NCI-H2196 treated with DMSO at 0.1 percent for 48 hours (cell line): Measurements from ENCODE around the gene FBXO34.

Source experiments
- DNase-seq: peaks from one replicate; lab custom pipeline; 2025; ENCODE audit not compliant: unreplicated experiment; lab: John Stamatoyannopoulos, UW

The FBXO34 gene, protein sequence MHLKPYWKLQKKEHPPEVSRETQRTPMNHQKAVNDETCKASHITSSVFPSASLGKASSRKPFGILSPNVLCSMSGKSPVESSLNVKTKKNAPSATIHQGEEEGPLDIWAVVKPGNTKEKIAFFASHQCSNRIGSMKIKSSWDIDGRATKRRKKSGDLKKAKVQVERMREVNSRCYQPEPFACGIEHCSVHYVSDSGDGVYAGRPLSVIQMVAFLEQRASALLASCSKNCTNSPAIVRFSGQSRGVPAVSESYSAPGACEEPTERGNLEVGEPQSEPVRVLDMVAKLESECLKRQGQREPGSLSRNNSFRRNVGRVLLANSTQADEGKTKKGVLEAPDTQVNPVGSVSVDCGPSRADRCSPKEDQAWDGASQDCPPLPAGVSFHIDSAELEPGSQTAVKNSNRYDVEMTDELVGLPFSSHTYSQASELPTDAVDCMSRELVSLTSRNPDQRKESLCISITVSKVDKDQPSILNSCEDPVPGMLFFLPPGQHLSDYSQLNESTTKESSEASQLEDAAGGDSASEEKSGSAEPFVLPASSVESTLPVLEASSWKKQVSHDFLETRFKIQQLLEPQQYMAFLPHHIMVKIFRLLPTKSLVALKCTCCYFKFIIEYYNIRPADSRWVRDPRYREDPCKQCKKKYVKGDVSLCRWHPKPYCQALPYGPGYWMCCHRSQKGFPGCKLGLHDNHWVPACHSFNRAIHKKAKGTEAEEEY

DNA sequence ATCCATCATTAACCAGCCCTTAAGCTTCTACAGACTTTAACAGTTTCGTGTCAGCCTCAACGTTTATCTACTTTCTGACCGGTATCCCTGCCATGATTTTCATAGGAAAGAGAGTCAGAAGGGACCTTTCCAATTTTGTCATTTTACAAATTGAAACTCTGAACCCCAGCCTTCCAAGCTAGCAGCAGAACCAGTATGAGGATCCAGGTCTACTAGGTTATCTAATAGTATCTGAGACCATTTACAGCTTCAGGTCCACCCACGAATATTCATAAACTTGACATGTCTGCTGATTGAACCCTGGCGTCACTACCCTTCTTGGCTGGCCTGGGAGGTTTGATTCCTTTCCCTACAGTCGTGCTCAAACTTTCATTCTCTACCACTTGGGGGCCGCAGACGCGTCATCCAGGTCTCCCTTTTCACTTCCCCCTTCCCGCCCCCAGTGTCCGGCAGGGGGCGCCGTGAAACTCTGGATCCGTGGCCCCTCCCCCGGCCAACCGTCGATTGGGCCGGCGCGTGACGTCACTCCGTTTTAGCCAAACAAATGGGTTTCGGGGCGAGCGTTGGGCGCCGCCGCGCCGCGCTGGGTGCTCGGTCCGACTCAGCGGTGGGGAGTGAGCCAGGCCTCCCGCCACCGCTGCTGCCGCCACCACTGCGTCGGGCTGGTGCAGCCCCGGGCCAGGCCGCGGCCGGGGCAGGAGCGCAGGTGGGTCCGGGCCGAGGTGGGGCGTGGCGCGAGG, at the start of gene FBXO34:
Gene FBXO34 (plus strand): TSS at position 590 of the 740 bp plus-strand sequence. CDS start 78,970 bp downstream, outside the sequence.
- DNase-seq, result peak; percentile 95

DNA sequence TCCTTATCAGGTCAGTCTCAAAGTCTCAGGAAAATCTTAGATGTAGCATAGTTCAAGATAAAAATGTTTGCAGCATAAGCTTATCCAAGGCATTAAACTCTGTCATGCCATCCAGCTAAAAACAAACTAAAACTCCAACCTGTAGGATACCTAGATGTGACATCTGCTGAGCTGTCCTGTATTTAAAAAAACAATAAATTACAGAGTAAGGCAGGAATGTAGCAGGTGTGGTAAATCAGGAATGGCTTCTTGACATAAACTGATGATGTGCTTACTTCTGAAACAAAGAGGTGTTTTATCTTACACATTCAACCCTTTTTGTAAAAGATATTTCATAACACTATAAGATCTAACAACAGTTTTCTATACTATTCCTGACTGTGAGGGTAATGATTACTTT, 49.3 kb upstream of the FBXO34 start:
- DNase-seq, result no peak

DNA sequence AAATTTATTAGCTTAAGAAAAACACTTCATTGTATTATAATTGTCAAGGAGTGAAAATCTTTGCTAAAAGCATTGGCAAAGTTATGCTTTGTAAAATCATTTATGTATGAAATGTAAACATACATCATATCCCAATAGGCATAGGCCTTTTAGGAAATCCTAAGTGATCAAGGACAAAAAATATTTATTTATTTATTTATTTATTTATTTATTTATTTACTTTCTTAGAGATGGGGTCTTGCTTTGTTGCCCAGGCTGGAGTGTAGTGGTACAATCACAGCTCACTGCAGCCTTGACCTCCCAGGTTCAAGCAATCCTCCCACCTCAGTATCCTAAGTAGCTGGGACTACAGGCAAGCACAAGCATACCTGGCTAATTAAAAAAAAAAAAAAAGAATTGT, 47.9 kb upstream of the FBXO34 start:
- no peak for DNase-seq

DNA sequence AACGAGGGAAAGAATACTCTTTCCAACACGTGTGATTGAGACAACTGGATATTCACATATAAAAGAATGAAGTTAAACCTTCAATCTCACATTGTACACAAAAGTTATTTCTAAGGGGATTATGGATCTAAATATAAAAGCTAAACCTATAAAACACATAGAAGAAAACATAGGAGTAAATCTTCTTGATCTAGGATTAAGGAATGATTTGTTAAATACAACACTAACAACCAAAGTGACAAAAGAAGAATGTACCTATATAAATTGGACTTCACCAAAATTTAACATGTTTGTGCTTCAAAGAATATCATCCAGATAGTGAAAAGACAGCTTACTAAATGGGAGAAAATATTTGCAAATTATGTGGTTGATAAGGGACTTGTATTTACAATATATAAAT, 43.0 kb upstream of the FBXO34 start:
- no peak for DNase-seq

DNA sequence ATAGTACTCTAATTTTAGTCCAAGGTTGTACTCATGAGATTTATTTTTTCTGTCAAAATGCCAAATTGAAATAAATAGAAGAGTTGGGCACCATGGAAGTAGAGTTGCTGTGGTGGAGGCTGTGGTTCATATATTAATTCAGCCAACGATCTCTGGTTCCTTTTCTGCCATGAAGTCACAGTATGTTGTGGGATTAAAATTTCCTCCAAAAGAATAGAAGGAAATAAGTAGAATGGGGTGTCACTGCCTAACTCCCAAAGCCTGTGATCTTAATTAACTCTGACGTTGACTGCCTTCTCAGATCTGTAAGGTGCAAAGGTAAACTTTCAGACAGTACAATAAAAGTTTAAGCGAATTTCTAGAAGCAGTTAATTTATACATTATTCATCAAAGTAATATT, 37.6 kb upstream of the FBXO34 start:
- DNase-seq, result no peak

DNA sequence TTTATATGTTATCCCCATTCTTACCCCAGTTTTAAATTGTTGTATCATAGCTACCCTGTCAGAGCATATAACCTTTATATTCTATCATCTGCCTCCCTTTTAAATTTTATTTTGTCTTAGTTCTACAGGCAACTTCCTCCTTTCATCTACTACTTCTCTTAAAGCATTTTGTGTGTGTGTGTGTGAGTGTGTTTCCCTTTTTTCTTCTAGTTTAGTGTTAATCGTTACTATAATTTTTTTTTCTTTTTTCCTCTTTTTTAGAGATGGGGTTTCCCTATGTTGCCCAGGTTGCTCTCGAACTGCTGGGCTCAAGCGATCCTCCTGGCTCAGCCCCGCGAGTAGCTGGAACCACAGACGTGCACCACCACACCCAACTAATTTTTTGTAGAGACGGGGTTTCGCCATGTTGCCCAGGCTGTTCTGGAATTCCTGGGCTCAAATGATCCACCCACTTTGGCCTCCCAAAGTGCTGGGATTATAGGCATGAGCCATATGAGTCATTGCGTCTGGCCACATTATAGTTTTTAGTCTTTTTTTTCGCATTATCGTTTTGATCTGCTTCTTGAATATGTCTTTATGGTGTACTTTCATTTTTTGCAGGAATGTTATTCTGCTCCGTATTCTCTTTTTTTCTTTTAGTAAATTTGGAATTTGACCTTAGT, 33.1 kb upstream of the FBXO34 start:
- no peak for DNase-seq

DNA sequence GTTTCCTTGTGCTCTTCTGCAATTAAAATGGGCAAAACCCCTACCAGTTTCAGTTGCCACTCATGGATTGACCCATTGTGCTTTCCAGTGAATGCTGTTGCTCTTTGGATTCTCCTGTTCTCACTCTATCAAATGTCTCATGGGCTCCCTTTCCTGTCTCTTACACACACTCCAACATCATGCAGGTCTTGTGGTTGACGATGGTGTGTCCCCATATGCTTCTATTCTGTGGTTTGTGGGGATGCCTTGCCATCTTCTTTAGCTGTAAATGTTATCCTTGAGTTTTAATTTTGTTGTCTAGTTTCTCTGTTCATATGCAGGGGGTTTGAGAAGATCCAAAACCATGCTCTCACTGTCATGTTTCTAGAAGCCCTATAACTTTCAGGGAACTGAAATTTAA, 31.9 kb upstream of the FBXO34 start:
- no peak for DNase-seq

DNA sequence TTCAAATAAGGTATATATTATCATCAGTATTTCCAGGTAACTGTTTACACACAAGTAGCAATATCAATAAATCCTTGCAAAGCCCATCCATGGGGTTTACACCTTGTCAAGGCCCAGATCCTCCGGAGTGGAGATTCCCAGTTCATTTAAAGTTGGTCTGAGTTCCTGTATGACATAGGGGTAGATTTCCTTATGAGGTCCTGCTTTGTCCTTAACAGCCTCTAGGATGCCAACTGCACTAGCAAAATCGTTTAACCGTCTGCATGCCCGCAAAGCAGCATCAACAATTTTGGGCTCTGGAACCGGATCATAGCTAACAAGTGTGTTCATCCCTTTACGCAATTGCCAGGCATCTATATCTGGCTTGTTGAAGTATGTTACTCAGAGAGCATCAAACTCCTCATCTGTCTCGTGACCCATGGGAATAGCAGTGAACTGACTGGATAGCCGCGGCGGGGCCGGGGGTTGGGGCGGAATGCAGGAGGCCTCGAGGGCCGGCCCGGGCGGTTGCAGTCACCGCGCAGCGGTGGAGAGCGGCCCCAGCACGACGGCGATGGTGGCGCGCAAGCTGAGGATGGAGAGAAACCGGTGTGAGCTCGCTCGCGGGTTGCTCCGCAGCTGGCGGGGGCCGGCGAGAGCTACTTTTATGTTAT, 30.6 kb upstream of the FBXO34 start:
- no peak for DNase-seq

DNA sequence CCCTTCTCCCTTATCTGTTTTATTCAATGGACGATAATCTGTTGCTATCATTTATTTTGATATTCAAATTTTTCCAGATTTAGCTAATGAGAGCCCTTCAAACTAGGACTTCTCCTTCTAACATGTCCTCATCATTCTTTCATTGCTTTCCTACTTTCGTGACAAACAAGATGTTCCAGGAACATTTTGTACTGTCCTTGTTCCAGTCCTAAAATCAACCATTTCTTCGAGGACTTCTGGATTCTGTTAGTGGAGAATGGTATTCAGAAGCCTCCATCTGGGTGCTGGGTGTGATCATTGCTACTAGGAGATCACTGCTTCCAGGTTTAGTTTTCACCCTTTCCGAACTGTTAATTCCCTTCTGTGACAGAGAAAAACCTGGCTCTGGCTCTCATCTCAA, 29.5 kb upstream of the FBXO34 start:
- DNase-seq, result no peak

DNA sequence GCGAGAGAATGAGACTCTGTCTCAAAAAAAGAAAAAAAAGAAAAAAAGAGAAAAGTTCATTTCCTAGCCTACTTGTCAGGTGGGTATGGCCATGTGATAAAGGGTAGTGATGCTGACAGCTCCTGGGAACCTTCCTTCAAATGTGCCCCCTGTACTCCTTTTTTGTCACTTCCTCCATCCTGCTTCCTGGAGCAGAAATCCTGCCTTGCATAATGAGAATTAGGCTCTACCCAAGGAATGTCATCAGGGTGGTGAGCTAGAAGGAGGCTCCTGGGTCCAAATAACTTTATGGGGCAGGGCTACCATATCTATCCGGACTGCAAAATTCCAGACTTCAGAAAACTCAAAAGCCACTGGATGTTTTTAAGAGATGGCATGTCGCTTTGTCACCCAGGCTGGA, 27.8 kb upstream of the FBXO34 start:
- DNase-seq, result no peak

DNA sequence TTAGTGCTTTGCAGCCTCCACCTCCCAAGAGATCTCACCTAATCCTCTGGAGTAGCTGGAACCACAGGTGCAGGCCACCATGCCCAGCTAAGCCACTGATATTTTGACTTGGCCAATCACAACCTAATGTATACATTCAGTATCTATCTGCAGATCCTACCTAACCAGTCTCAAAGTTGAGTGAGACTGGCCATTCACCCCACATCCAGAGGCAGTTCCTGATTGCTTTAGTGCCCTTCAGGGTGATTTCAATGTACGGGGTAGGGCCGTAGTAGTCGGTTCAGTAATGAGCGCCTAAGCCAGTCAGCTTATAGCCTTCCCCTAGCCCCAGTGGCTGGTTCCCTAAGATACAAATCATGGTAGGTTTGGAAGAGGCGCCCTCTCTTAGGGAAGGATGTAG, 27.4 kb upstream of the FBXO34 start:
- no peak for DNase-seq

DNA sequence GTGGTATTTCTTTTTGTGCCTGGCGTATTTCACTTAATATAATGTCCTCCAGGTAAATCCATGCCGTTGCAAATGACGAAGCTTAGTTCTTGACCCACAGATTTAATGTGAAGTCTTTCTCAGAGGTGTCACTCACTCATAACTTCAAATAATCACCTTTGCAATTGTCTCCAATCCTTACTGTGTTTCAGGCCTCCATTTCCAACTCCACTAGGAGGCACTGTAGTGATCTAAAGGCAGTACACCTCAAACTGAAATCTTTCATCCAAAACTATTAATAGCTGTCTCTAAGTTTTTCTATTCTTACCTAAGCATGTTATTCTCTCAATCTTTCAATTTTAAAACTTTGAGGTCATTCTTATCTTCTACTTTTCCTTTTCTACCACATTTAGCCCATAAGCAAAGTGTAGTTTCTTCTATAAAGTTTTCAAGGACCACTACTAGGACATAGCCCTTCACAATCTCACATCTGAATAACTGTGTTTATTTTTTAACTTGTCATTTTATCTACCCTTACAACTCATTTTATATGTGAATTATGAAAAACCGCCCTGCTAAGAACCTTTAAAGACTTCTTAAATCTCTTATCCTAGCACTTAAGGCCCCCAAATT, 25.5 kb upstream of the FBXO34 start:
- DNase-seq, result no peak

DNA sequence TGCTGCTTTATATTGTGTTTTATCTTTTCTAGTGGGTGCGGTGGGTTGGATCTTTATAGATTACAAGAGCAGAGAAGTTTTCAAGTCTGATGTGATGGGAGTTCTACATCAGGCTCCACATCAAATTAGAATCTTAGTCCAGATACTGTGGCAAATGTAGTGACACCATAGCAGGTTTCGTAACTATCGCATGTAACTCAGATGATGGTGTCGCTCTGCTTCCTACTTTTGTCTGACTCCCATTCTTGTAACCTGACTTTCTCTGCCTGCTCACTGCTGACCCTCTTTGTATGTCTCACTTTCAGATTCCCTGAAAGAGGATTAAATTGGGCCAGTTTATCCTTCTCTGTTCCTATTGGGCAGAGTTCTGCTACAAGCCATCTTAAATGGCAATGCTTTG, 22.8 kb upstream of the FBXO34 start:
- no peak for DNase-seq

DNA sequence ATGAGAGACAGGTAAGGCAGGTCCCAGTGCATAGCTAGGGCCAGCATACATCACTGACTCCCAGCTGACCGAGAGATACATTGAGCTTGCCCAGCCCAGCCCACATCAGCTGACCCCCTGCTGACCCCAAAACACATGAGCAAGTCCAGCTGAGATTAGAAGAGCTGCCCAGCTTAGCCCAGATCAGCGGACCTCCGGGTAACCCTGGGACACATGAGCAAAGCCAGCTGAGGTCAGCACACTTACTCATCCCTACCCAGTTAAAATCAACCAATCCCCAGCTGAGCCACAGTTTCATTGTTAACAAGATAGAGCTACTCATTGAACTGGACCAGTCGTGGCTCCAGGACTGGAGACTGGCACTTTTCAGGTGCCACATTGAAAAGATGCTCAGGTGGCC, 21.8 kb upstream of the FBXO34 start:
- no peak for DNase-seq

DNA sequence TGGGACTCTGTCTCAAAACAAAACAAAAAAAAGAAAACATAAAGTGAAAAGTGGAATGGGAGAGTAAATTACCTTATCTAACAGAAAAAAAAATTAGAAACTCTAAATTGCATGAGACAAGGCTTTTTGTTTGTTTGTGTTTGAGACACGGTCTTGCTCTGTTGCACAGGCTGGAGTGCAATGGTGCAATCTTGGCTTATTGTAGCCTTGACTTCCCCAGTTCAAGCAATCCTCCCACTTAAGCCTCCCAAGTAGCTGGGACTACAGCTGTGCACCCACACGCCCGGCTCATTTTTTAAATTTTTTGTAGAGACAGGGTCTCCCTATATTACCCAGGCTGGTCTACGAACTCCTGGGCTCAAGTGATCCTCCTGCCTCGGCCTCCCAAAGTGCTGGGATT, 17.9 kb upstream of the FBXO34 start:
- DNase-seq, result no peak

DNA sequence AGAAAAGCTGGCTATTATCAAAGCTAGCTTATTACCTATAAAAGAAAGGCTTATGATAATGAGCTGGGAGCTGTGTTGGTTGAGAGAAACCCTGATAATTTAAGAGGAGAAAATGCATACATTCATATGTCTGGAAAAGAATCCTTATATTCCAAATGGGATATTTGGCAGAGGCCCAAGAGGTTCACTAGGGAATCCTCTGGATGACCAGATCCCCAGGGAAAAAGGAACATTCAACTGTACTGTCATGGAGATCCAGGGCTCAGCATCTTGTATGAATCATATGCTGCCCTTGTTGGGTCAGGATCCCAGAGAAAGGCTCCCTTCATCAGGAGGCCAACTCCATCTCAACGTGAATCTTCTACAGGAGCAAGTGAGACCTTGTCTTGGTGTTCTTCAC, 16.6 kb upstream of the FBXO34 start:
- DNase-seq, result no peak

DNA sequence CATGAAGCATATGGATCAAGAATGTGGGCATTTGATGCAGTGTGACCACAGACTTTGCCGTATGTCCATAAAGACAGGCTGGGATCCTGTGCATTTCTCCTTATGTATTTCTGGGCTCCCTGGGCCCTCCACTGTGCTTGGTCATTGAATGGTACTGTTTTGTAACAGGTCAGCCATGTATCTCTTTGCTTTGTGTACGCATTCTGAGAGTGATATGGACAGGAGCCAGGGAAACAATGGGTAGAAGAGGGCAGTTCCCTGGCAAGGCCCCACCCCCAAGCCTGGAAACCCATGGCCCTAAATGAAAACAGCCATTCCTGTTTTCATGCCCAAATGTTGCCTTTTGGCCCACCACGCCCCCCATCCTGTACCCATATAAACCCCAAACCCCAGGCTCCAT, 15.2 kb upstream of the FBXO34 start:
- no peak for DNase-seq

DNA sequence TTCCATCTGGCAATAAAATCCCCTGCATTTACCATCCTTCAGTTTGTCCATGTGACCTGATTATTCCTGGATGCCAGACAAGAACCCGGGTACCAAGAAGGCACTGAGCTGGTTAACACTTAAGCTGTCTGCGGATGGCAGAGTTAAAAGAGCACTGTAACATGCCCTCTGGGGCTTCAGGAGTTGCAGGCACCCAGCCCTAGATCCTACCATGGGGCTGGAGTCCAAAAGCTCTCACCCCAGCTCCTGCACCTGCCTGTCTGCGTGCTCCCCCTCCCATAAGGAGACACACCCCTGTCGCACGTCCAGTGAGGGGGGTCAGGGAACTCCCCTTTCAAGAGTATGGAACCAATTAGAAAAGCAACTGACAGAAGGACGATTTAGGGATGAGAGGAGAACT, 14.6 kb upstream of the FBXO34 start:
- DNase-seq, result no peak

DNA sequence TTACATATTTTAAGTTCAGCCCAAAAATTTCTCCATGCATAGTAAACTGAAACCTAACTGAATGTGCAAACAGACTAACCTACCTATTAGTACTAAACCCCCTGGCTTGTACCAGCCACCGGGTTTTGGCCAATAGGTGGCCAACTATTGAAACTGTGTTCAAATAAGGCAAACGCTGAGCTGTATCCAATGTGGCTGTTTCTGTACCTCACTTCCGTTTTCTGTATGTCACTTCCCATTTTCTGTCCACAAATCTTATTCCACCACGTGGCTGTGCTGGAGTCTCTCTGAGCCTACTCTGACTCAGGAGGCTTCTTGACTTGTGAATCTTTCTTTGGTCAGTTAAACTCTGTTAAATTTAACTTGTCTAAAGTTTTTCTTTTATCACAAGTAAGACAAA, 6.0 kb upstream of the FBXO34 start:
- DNase-seq, result no peak

DNA sequence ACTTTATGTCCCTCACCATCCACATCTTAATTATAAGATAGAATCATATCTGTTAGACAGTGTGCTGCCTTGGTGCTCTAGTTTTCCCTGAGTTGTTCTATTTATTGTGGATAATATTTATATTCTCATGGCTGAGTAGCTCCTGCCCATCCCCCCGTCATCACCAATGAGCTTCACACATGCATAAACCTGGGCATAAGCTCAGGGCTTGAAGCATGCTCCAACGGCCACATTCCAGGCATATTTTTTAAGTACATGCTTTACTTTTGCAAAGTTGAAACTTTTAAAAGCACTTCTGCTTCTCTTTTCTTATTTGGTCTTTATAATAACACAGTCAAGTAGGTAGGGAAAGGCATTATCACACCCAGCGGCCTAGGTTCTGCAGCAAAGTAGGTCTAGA, 3.4 kb upstream of the FBXO34 start:
- DNase-seq, result no peak
